ENCODE measurements around the gene DPF3.
"Not testable (repeated sequence)": the region's sequence is repeated elsewhere in the genome, so short reads cannot be mapped to it uniquely, and the experiment has no call there.

The DPF3 gene

DNA sequence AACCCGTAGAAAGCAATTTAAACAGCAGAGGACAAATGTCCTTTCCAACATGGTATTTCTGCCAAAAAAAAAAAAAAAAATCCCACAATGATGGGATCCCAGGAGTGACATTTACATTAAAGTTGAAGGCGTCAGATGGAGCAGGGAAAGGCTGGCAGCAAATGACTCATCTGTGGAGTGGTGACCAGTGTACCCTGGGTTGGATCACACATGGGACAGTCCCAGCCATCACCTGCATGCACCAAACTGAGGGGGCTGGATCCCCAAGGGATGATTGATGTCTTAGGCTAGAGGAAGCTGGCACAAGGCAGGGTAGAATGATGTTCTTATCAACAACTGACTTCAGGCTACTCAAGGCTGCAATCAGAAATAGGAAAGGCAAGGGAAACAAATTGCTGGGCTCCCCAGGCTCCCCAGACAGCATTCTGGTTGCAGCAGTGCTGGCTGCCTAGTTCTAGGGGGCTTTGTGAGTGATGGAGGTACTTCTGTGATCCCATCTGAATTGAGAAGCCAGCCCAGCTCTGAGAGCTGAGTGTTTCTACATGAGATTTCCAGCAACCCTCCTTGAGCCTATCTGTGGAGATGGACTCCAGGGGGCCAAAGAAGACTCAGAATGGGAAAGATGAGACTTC, 117.9 kb downstream of the DPF3 start:
- DNase-seq (ENCODE audit: low read depth in 2 of 2, low spot score in 1 of 2) = no peak

DNA sequence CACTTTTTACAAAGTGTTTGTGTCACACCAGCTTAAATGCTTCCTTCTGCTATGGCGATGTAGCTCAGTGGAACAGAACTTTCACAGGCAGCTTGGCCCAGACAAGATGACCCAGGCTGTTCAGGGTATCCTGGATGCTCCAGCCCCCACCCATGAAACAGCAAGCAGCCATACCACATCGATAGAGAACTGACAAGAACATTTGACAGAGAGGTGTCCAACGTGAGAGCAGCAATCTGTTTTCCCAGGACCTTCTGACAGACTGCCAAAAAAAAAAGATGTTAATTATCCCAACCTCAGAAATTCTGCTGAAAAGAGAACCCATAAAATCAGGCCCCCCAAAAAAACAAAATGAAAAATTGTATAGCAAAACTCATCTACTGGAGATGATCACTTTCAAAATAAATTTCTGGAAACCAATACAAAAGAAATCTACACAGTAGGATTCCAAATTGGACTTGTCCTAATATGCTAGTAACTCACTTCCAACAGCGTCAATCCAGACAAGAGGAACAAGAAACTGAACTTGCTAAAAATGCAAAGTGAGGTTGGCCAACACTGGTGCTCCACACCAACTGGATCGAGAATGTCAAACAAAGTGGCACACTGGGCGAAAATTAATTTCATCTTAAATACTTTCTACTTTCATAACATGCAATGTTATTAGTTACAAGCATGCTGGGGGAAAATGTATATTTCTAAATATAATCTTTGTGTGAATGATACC, 118.8 kb downstream of the DPF3 start:
- no peak for DNase-seq (ENCODE audit: low read depth in 2 of 2, low spot score in 1 of 2)

DNA sequence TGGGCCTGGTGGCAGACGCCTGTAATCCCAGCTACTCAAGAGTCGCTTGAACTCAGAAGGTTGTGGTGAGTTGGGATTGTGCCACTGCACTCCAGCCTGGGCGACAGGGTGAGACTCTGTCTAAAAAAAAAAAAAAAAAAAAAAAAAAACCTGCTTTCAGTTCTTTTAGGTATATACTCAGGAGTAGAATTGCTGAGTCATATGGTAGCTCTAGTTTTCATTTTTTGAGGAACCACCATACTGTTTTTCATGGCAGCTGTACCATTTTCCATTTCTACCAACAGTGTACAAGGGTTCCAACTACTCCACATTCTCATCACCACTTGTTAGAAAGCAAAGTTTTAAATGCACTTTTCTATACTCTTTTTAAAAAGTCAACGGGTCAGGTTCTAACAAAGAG, 119.8 kb downstream of the DPF3 start:
- DNase-seq (ENCODE audit: low read depth in 2 of 2, low spot score in 1 of 2) = no peak

DNA sequence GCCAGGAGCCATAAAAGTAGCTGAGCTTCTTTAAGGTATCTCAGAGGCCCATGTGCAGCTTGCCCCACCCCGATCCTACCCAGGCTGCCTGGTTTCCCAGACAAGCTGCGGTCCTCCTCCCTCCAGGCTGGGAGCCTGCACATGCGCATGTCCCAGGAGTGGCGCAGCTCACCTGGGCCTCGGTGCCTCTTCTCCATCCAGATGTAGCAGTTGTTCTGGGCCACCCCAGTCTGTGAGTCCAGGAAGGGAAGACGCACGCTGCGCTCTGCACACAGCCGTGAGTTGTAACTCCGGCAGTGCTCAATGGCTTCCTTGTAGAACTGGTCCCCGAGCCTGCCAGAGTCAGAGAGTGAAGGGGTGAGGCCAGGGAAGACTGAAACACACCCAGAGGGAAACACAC, 122.3 kb downstream of the DPF3 start:
- no peak for DNase-seq (ENCODE audit: low read depth in 2 of 2, low spot score in 1 of 2)

DNA sequence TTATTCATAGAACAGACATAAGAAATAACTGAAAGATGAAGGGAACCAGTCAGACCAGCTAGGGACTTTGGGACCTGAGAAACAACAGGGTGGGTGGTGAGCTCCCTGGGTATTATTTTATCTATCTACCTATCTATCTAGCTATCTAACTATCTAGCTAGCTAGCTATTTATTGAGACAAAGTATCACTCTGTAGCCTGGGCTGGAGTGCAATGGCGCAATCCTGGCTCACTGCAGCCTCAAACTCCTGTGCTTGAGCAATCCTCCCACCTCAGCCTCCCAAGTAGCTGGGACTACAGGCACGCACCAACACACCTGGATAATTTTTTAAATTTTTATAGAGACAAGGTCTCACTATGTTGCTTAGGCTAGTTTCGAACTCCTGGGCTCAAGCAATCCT, 127.6 kb downstream of the DPF3 start:
- no peak for DNase-seq (ENCODE audit: low read depth in 2 of 2, low spot score in 1 of 2)

DNA sequence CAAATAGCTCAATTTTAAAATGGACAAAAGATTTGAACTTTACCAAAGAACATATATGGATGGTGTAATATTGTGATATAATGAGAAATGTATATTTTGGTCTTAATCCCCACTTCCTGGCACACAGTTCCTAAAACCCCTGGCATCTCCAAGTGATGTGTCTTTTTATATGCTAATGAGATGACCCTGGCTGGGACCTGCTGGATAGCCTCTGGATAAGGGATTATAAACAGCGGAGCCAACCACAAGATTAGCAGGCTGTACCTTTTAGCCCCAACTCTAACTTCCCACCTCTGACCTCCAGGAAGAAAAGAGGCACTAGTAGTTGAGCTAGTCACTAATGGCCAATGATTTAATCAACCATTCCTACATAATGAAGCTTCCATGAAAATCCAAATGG, 130.0 kb downstream of the DPF3 start:
- no peak for DNase-seq (ENCODE audit: low read depth in 2 of 2, low spot score in 1 of 2)

DNA sequence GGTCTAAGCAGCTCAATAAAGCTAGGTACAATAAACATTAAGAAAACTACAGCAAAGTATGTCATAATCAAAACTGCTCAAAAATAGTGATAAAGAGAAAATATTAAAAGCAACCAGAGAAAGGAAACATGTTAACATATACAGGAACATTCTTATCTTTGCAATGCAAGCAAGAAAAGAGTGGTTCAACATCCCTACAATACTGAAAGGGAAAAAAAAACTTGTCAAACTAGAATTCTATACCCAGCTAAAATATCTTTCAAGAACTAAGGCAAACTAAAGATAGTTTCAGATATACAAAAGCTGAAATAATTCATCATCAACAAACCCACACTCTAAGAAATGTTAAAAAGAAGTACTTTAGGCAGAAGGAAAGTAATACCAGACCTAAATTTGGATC, 134.2 kb downstream of the DPF3 start:
- no peak for DNase-seq (ENCODE audit: low read depth in 2 of 2, low spot score in 1 of 2)

DNA sequence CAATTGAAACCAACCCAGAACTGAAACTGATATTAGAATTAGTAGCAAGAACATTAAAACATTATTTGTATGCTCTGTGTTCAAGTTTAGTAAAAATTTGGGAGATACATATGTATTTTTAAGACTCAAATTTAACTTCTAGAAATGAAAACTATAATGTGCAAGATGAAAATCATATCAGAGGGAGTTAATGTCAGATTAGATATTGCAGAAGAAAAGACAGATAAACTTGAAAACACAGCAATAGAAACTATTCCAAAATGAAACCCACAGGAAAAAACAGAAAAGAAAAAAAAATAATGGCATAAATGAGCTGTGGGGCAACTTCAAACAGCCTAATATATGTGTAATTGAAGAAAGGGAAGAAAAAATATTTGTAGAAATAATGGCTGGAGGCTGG, 134.9 kb downstream of the DPF3 start:
- DNase-seq (ENCODE audit: low read depth in 2 of 2, low spot score in 1 of 2) = no peak

DNA sequence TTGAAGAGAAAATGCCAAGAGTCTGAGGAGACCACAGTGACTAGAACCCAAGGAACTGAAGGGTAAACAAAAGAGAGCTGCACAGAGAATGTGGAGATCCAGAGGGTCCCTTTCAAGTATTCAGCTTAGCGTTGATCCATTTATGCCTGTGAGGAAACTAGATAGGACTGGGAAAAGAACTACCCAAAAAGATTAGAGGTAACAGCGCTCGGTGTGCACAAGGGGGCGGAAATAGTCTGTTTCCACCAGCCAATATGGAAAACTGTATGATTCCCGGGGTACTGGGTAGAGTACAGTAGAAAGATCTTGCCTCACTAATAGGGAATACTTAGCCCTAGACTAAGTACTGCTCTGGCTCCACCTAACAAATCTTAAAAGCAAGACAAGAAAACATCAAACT, 135.5 kb downstream of the DPF3 start:
- DNase-seq (ENCODE audit: low read depth in 2 of 2, low spot score in 1 of 2) = no peak

DNA sequence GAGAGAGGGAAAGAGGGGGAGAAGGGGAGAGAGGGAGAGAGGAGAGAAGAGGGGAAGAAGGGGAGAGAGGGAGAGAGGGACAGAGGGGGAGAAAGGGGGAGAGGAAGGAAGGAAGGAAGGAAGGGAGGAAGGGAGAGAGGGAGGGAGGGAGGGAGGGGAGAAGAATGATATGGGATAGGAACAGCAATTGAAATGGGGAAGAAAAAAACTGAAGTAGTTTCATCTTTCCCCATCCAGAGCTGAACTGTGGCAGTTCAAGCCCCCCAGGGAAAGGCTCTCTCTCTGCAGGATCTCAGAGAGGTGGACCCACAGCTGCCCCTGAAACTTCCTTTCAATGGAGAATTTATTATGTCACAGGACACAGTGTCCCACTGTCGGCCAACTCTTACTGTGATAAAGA, 136.9 kb downstream of the DPF3 start:
- DNase-seq (ENCODE audit: low read depth in 2 of 2, low spot score in 1 of 2) = no peak

DNA sequence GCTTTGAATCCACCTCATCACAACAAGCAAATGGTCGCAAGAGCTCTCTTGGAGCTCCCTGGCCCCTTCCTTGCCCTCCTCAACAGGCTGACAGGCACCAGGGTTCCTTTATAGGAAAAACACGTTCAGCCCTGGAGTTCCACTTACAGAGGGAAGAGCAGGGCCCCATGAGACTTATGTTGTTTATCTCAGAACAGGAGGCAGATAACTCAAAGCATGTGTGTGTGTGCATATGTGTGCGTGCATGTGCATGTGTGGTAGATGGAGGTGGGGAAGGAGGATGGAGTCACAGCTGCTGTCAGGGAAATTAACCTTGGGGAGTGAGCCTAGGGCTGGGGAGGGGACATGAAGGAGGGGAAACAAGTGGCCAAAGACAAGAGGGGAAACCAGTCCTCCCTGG, 138.1 kb downstream of the DPF3 start:
- DNase-seq (ENCODE audit: low read depth in 2 of 2, low spot score in 1 of 2) = no peak

DNA sequence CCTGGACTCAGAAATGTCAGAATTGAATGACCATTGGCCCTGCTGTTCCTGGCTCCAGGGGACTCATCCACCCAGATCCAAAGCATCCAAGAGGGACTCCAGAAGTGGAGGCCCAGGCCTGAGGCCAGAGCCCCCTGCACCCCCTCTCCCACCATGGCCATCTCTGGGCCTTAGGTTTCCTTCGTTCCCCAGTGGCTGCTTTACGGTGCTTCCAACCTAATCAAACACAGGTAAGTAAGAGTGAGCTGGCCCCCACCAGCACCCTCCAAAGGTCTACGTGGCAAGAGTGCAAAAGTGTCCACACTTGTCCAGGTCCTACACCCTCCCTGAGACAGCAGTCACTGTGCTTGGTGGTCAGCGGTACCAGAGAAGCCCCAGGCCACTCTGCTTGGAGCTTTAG, 139.0 kb downstream of the DPF3 start:
- DNase-seq (ENCODE audit: low read depth in 2 of 2, low spot score in 1 of 2) = no peak

DNA sequence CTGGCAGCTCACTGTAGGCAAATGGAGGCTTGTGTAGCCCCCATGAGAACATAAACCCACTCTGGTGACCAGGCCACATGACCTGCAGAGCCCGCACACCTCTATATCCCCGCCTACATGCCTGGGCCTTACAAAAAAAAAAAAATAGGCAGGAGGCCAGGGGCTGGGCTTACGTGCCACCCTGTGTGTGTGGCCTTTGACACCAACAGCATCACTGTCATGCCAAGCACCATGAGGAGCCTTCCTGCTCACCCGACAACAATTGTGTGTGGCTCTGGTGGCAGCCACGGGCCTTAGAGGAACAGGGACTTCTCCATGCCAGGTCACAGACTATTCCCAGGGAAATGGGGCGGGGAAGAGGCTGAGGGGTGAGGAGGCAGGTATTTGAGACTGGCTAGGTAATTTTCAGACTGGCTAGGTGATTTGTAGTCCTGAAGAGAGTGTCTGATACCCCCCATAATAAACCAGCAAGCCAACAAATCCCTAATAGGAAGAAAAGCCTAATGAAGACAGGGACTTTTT, 140.0 kb downstream of the DPF3 start:
- no peak for DNase-seq (ENCODE audit: low read depth in 2 of 2, low spot score in 1 of 2)

DNA sequence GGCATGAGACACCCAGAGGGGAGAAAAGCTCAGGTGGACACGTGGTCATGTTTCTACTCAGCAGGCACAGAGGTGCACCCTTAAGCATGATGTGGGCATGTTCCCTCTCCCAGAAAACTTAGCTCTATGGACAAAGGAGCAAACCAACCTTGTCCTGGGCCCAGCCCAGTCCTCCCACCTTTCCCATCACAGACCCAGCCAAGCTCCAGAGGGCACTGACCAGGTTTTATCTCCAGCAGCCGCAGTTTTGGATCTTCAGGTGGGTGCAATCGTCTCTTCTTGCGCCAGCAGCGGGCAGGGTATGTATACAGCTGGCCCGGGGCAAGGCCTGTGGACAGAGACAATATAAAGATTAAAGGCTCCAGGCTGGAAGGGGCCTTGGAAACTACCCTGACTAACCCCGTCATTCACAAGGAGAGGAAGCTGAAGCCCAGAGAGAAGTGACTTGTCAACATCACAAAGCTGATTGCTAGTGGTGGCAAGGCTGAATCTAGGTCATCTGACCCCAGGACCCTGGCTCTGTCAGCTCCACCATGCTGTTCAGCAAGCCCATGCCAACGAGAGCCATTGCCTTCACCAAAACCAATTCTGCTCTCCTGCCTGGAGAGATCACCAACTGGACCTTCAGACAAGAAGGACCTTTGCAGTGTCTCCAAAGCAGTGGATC, 140.7 kb downstream of the DPF3 start:
- no peak for DNase-seq (ENCODE audit: low read depth in 2 of 2, low spot score in 1 of 2)

DNA sequence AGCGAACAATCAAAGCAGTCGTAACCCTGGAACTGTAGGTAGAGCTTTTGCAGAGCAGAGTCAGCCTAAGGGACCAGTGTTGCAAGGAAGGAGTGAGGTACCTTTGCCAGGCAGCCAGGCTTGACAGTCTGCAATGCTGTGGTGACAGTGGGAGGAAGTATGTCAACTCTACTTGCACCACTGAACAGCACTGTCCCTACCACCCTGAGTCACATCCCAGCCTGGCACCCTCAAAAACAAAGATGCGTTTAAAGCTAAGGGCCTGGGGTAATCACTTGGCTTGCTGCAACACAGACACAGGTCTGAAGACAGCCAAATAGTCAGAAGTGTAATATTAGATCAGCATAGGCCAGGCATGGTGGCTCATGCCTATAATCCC, 141.9 kb downstream of the DPF3 start:
- DNase-seq (ENCODE audit: low read depth in 2 of 2, low spot score in 1 of 2) = no peak

DNA sequence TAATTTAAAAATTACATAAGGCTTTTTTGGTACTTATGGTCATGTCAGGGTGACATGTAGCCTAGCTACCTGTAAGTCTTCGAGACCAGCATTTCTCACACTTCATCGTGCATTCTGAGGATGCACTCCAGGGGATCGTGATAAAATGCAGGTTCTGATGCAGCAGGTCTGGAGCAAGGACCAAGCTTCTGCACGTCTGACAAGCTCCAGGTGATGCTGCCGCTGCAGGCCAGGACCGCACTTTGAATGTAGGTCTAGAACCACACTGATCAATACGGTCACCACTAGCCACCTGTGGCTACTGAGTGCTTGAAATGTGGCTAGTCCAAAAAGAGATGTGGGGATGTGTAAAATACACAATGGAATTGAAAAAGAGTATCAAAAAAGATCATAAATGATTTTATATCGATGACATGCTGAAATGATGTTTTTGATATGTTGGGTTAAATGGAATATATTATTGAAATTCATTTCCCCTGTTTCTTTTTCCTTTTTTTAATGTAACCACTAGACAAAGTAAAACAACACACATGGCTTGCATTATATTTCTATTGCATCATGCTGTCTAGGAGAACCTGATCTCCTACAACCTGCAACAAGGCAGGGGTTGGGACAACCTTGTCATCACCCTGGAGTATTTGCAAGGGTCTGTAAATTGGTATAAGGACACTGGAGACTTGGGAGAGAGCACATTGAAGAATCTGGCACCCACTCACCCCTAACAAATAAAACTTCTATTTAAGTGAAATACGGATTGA, 142.4 kb downstream of the DPF3 start:
- DNase-seq (ENCODE audit: low read depth in 2 of 2, low spot score in 1 of 2) = no peak

DNA sequence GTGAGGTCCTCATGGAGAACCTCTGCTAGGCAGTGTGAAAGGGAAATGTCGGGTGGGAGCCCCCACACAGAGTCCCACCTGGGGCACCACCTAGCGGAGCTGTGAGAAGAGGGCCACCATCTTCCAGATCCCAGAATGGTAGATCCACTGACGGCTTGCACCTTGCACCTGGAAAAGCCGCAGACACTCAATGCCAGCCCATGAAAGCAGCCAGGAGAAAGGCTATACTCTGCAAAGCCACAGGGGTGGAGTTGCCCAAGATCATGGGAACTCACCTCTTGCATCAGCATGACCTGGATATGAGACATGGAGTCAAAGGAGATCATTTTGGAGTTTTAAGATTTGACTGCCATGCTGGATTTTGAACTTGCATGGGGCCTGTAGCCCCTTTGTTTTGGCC, 145.0 kb downstream of the DPF3 start:
- not testable (repeated sequence) for DNase-seq (ENCODE audit: low read depth in 2 of 2, low spot score in 1 of 2)

DNA sequence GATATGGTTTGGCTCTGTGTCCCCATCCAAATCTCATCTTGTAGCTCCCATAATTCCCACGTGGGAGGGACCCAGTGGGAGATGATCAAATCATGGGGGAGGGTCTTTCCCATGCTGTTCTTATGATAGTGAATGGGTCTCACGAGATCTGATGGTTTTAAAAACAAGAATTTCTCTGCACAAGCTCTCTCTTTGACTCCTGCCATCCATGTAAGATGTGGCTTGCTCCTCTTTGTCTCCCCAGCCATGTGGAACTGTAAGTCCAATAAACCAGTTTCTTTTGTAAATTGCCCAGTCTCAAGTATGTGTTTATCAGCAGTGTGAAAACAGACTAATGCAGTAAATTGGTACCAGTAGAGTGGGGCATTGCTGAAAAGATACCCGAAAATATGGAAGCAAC, 146.2 kb downstream of the DPF3 start:
- DNase-seq (ENCODE audit: low read depth in 2 of 2, low spot score in 1 of 2) = no peak

DNA sequence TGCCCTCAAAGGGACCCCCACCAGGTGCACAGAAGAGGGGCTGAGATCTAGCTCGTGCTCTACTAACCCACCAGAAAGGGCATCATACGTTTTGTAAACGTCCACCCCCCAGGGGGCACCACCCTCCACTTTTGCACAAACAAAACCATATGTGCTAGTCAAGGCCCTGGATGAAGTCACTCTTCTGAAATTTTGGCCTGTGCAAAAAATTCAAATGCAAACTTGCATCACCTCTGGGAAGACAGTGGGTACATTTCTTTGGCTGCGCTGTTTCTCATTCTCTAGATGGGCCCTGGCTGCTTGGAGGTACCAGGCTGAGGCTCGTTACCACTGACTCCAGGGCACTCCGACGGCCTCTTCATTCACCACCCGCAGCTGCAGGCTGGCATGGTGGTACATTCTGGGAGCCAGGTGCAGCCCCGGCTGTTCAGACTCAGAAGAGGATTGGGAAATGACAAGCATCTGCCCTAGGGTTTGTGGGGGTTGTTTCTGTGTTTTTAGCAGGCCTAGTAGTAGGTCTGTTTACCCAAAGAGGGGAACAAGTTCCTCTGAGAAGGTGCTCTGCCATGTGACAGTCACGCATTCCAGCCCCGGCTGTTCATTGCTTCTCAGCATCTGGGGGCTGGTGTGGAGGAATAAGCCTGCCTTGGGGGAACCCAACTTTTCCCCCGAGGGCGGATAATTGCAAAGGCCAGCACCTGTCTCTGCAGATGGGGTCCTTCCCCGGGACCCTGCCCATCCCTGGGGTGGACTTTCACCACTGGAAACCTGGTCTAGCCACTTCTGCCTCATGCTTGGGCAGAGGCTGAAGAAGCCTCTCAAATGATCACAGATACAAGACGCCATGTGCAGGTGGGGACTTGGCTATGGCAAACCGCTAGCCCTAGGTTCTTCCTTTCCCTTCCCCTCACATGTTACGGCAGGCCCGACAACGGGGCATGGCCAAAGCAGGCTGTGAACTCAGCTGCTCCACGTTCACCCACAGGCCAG, 147.6 kb downstream of the DPF3 start:
- no peak for DNase-seq (ENCODE audit: low read depth in 2 of 2, low spot score in 1 of 2)

DNA sequence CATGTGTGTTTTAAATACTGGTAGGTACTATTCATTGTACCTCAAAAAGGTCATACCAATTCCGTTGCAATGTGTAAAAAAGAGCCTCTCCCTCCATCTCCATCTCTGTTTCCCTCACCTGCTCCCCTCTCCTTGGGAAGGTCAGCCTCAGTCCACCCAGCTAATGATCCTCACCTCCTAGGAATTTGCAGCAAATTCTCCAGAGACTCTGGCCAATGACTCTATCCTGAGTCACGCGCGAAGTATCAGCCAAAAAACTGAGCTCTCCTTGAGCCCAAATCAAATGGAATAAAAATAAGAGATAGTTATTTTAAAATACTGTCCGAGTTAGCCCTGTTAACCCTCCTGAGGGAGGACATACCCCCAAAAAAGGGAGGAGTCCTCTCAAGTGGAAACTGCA, 148.4 kb downstream of the DPF3 start:
- DNase-seq (ENCODE audit: low read depth in 2 of 2, low spot score in 1 of 2) = no peak

Data from stimulated activated CD8-positive, alpha-beta memory T cell treated with anti-CD3 and anti-CD28 coated beads, Interleukin-4, amount 100 ng/mL, for 1 hour (primary cell).